ENCODE measurements around the gene ITPR1.

DNA sequence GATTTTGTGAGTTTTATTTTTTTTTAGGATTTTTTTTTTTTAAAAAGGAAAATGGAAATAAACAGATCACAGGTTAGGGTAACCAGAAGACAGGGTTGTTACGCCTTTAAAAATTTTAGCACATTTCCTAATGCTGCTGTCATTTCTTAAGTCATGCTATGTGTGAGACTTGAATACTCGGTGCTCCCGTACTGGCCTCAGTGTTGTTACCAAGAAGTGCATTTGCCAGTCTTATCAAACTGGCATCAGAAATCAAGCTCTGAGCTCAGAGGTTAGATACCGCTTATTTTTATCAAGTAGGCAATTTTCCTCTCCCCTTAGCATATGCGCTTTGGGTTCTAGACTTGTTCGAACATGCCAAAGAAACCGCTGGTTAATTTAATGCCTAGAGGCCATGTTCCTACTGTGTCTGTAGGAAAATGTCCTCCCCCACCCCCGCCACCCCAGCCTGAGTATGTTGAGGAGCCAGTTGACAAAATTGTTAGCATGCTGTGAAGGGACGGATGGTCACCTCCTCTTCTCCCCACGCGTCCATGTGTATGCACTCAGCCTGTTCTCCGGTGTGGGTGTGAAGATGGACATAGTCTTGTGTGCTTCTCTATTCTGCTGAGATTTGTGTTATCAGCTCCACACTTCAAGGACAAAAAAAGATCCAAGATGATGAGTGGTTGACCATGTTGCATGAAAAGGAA, 88.9 kb downstream of the ITPR1 start:
- TF ChIP-seq, protein P1, sequence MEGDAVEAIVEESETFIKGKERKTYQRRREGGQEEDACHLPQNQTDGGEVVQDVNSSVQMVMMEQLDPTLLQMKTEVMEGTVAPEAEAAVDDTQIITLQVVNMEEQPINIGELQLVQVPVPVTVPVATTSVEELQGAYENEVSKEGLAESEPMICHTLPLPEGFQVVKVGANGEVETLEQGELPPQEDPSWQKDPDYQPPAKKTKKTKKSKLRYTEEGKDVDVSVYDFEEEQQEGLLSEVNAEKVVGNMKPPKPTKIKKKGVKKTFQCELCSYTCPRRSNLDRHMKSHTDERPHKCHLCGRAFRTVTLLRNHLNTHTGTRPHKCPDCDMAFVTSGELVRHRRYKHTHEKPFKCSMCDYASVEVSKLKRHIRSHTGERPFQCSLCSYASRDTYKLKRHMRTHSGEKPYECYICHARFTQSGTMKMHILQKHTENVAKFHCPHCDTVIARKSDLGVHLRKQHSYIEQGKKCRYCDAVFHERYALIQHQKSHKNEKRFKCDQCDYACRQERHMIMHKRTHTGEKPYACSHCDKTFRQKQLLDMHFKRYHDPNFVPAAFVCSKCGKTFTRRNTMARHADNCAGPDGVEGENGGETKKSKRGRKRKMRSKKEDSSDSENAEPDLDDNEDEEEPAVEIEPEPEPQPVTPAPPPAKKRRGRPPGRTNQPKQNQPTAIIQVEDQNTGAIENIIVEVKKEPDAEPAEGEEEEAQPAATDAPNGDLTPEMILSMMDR (IDR thresholded peaks at IDR 0.05), result no peak
- TF ChIP-seq POLR2A (IDR thresholded peaks at IDR 0.05) (no peak), EP300 (IDR thresholded peaks at IDR 0.05; ENCODE audit: low read depth) (no peak), POLR2AphosphoS5 (IDR thresholded peaks at IDR 0.05) (no peak)
